Hematopoietic multipotent progenitor cell treated with erythropoietin and hydrocortisone succinate and interleukin-3 and kit ligand, for 4 days (in vitro differentiated cells): ENCODE results near the gene WWOX.

Experiments
- DNase-seq: peaks from one replicate; pipeline ENCODE4 v3.0.0-alpha.2; 2015

The WWOX gene

GRCh38 chr16:78704416-78704815 lies 605.0 kb downstream of the WWOX start:
- DNase-seq: no peak

- DNase-seq: peak; percentile 60
Measured at GRCh38 chr16:78705694-78706093, 606.2 kb downstream of the WWOX start.

- no peak for DNase-seq
Measured at GRCh38 chr16:78706637-78707036, 607.2 kb downstream of the WWOX start.

- no peak for DNase-seq
Measured at GRCh38 chr16:78709137-78709884, 609.9 kb downstream of the WWOX start.

GRCh38 chr16:78715106-78715505 lies 615.7 kb downstream of the WWOX start:
- no peak for DNase-seq

GRCh38 chr16:78715673-78716072 lies 616.2 kb downstream of the WWOX start:
- no peak for DNase-seq

GRCh38 chr16:78718141-78718540 lies 618.7 kb downstream of the WWOX start:
- DNase-seq: no peak

- no peak for DNase-seq
Measured at GRCh38 chr16:78720416-78720815, 621.0 kb downstream of the WWOX start.

- DNase-seq: no peak
Measured at GRCh38 chr16:78727536-78727935, 628.1 kb downstream of the WWOX start.

- no peak for DNase-seq
Measured at GRCh38 chr16:78729687-78730086, 630.2 kb downstream of the WWOX start.

GRCh38 chr16:78731785-78732184 lies 632.3 kb downstream of the WWOX start:
- DNase-seq: no peak

- no peak for DNase-seq
Measured at GRCh38 chr16:78732696-78733095, 633.2 kb downstream of the WWOX start.

GRCh38 chr16:78735337-78735736 lies 635.9 kb downstream of the WWOX start:
- DNase-seq: no peak

GRCh38 chr16:78737630-78738029 lies 638.2 kb downstream of the WWOX start:
- DNase-seq: no peak

GRCh38 chr16:78738557-78738956 lies 639.1 kb downstream of the WWOX start:
- DNase-seq: no peak

GRCh38 chr16:78740269-78740668 lies 640.8 kb downstream of the WWOX start:
- DNase-seq: no peak

GRCh38 chr16:78742501-78743283 lies 643.2 kb downstream of the WWOX start:
- peak; percentile 73 for DNase-seq

- peak; percentile 13 for DNase-seq
Measured at GRCh38 chr16:78743556-78743955, 644.1 kb downstream of the WWOX start.

GRCh38 chr16:78744099-78744498 lies 644.6 kb downstream of the WWOX start:
- DNase-seq: no peak

GRCh38 chr16:78744796-78745107 lies 645.3 kb downstream of the WWOX start:
- DNase-seq: no peak

GRCh38 chr16:78745108-78746019 lies 645.9 kb downstream of the WWOX start:
- DNase-seq: no peak

GRCh38 chr16:78746718-78747117 lies 647.3 kb downstream of the WWOX start:
- DNase-seq: no peak

- no peak for DNase-seq
Measured at GRCh38 chr16:78748220-78748929, 648.9 kb downstream of the WWOX start.
